IPS-18c (cell line): ENCODE results near the gene CSF3.
"Not testable (repeated sequence)": the region's sequence is repeated elsewhere in the genome, so short reads cannot be mapped to it uniquely, and the experiment has no call there.

Experiments
- H3K4me3 ChIP-seq: 2 replicates; pipeline ENCODE4 v1.7.0; 2013; ENCODE audit warnings: low read depth, mild to moderate bottlenecking, low read length, moderate library complexity; ENCODE audit not compliant: insufficient read depth
- H3K9me3 ChIP-seq: one replicate; pipeline ENCODE4 v1.6.1; 2013; ENCODE audit warnings: mild to moderate bottlenecking, low read length, moderate library complexity; ENCODE audit not compliant: control insufficient read depth, insufficient read depth

CSF3 gene

DNA sequence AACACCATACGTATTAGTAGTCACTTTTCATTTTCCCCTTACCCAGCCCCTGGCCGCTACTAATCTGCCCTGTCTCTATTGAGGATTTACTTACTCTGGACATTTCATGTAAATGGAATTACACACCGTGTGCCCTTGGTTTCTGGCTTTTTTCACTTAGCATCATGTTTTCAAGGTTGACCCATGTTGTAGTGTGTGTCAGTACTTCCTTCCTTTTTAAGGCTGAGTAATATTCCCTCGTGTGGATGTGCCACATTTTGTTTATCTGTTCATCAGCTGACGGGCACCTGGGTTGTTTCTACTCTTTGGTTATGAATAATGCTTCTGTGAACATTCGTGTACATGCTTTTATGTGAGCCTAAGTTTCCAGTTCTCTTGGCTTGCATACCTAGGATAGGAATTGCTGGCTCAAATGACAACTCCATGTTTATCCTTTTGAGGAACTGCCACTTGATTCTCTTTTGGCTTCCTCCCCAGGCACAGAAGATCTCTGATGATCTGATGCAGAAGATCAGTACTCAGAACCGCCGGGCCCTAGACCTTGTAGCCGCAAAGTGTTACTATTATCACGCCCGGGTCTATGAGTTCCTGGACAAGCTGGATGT, 26.9 kb upstream of the CSF3 start:
- Histone ChIP-seq H3K9me3 (peaks cover 2% of the 10 kb centered on the region), H3K4me3 (no peak overlapping the region)

DNA sequence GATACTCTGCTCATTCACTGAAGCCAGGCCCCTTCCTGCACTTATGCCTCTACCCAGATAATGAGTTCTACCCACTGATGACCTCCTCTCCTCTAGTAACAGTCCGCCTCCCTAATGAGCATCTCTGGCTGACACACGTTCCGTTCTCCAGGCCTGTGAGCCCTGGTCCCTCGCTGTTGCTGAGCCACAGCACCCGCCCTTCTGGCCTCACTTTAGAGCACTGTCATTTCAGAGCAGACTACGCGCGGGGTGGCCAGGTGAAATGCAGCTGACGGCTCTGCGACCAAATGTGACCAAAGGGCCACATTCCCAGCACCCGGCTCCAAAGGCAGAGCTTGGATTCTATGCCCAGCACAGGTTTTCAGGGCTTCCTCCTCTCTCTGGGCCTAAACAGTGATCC, 20.8 kb upstream of the CSF3 start:
- Histone ChIP-seq H3K4me3 (no peak overlapping the region), H3K9me3 (no peaks in the 10 kb centered on the region)

DNA sequence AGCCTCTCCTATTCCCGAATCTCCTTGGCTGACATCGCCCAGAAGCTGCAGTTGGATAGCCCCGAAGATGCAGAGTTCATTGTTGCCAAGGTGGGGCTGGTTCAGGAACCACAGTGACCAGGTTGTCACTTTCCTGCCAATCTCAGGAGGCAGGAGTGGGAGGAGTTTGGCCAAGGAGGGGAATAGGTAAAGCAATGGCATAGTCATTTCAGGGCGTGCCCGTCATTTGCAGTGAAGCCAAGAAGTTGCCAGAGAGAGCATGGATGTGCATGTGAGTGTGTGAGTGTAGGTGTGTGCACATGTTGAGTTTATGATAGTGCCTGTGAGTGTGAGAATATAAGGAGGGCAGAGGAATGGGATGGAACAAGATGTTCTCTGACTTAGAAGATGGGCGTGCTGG, 19.8 kb upstream of the CSF3 start:
- H3K4me3 ChIP-seq, result no peak overlapping the region
- no peaks in the 10 kb centered on the region for H3K9me3 ChIP-seq

DNA sequence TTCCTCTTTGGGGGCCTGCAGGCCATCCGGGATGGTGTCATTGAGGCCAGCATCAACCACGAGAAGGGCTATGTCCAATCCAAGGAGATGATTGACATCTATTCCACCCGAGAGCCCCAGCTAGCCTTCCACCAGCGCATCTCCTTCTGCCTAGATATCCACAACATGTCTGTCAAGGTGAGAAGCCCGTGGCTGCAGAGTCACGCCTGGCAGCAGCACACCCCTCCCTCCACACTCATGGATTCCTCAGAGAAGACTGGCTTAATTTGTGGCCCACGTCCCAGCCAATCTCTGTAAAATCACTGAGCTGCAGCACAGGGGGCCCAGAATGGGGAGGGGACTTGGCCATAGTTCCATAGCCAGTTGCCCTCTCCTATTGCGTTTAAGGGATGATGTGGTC, 19.1 kb upstream of the CSF3 start:
- H3K9me3 ChIP-seq, result no peaks in the 10 kb centered on the region
- no peak overlapping the region for H3K4me3 ChIP-seq

DNA sequence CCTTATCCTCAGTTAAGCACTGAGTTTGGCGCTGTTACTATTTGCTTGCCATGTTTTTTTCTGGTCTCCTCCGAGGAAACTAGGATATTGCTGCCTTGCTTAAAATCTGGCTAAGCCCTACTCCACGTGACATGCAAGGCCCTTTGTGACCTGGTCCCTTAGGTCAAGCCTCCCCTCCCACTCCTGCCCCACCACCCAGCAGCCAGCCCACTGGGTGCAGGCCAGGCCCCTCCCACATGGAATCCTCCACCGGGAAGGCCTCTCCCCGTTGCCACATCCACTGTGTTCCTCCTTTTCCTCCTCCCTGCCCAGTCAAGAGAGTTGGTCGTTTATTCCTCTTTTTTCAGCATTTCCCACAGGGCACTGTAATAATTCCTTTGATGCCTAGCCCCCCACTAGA, 18.4 kb upstream of the CSF3 start:
- H3K9me3 ChIP-seq, result no peaks in the 10 kb centered on the region

DNA sequence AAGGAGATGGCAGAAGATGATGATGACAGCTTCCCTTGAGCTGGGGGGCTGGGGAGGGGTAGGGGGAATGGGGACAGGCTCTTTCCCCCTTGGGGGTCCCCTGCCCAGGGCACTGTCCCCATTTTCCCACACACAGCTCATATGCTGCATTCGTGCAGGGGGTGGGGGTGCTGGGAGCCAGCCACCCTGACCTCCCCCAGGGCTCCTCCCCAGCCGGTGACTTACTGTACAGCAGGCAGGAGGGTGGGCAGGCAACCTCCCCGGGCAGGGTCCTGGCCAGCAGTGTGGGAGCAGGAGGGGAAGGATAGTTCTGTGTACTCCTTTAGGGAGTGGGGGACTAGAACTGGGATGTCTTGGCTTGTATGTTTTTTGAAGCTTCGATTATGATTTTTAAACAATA, 17.7 kb upstream of the CSF3 start:
- no peak overlapping the region for H3K4me3 ChIP-seq
- no peaks in the 10 kb centered on the region for H3K9me3 ChIP-seq

More for the DNA sequence above, 18.4 kb upstream of the CSF3 start:
- H3K4me3 ChIP-seq, result no peak overlapping the region

DNA sequence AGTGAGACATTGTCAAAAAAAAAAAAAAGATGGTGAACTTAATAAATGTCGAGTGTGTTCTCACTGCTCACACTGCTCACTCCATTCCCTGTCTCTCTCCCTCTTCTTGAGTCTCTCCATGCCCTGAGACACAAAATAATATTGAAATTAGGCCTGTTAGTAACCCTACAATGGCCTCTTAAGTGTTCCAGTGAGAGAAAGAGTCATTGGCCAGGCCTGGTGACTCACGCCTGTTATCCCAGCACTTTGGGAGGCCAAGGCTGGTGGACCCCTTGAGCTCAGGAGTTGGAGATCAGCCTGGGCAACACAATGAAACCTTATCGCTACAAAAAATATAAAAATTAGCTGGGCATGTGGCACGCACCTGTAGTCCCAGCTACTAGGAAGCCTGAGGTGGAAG, 16.2 kb upstream of the CSF3 start:
- Histone ChIP-seq H3K4me3 (no peak overlapping the region), H3K9me3 (no peaks in the 10 kb centered on the region)

DNA sequence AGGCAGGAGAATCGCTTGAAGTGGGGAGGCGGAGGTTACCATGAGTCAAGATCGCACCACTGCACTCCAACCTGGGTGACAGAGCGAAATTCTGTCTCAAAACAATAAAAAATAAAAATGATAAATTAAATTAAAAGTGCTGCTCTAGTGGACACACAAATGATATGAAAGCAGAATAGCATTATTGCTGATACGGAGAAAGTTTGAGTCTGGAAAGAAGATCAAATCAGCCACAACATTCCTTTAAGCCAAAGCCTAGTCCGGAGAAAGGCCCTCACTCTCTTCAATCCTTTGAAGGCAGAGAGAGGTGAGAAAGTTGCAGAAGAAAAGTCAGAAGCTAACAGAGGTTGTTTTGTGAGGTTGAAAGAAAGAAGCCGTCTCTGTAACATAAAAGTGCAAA, 15.1 kb upstream of the CSF3 start:
- Histone ChIP-seq H3K4me3 (no peak overlapping the region), H3K9me3 (no peaks in the 10 kb centered on the region)

DNA sequence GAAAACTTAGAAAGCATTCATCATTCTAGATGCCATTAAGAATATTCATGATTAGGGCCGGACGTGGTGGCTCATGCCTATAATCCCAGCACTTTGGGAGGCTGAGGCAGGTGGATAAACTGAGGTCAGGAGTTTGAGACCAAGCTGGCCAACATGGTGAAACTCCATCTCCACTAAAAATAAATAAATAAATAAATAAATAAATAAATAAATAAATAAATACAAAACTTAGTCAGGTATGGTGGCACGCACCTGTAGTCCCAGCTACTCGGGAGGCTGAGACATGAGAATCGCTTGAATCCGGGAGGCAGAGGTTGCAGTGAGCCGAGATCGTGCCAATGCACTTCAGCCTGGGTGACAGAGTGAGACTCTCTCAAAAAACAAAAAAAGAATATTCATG, 13.9 kb upstream of the CSF3 start:
- H3K4me3 ChIP-seq, H3K9me3 ChIP-seq: not testable (repeated sequence)

DNA sequence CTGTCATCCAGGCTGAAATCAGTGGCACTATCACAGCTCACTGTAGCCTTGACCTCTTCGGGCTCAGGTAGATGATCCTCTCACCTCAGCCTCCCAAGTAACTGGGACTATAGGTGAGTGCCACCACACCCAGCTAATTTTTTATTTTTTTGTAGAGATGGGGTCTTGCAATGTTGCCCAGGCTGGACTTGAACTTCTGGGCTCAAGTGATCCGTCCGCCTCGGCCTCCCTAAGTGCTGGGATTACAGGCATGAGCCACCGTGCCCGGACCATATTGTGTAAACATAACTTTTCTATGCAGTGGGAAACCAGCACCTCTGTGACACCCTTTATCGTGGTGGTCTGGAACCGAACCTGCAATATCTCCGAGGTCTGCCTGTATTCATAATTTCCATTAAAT, 11.2 kb upstream of the CSF3 start:
- Histone ChIP-seq H3K9me3 (no peaks in the 10 kb centered on the region), H3K4me3 (no peak overlapping the region)

DNA sequence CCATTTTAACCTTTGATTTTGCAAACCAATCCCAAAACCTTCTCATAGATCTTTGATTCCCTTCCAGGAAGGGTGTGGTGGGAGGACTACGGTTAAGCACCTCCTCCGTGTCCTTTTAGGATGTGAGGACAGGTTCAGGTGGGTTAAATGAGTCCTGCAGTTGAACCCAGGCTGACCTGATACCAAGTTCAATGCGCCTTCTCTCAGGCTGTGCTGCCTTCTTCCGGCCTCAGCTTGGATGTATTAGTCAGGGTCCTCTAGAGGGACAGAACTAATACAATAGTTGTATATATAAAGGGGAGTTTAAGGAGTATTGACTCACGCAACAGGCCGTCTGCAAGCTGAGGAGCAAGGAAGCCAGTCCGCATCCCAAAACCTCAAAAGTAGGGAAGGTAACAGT, 10.5 kb upstream of the CSF3 start:
- no peaks in the 10 kb centered on the region for H3K9me3 ChIP-seq
- H3K4me3 ChIP-seq, result no peak overlapping the region

DNA sequence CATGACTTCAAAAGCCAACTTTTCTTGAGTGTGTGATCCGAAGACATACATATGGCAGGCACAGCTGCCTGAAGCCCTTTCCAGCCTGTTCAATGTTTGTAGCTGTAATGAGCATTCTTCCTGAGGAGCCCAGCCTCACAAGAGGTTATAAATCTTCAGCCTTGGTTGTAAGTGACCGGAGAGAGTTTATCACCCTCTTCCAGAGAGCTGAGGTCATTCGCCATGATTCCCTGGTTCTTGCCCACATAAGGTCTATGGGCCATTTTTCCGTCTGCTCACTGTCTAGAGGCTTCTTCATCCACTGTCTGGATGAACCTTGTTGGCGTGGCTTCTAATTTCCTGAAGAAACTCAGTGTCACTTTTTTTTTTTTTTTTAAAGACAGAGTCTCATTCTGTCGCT, 9.7 kb upstream of the CSF3 start:
- H3K9me3 ChIP-seq, result no peaks in the 10 kb centered on the region
- no peak overlapping the region for H3K4me3 ChIP-seq

DNA sequence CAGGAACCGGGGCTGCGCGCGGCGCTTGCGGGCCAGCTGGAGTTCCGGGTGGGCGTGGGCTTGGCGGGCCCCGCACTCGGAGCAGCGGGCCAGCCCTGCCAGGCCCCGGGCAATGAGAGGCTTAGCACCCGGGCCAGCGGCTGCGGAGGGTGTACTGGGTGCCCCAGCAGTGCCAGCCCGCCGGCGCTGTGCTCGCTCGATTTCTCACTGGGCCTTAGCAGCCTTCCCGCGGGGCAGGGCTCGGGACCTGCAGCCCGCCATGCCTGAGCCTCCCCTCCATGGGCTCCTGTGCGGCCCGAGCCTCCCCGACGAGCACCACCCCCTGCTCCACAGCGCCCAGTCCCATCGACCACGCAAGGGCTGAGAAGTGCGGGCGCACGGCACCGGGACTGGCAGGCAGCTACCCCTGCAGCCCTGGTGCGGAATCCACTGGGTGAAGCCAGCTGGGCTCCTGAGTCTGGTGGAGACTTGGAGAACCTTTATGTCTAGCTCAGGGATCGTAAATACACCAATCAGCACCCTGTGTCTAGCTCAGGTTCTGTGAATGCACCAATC, 4.2 kb upstream of the CSF3 start:
- H3K4me3 ChIP-seq, H3K9me3 ChIP-seq: not testable (repeated sequence)

DNA sequence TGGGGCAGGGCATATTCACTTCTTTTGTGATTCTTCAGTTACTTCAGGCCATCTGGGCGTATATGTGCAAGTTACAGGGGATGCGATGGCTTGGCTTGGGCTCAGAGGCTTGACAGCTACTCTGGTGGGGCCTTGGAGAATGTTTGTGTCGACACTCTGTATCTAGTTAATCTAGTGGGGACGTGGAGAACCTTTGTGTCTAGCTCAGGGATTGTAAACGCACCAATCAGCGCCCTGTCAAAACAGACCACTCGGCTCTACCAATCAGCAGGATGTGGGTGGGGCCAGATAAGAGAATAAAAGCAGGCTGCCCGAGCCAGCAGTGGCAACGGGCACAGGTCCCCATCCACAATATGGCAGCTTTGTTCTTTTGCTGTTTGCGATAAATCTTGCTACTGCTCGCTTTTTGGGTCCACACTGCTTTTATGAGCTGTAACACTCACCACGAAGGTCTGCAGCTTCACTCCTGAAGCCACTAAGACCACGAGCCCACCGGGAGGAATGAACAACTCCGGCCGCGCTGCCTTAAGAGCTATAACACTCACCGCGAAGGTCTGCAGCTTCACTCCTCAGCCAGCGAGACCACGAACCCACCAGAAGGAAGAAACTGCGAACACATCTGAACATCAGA, 3.1 kb upstream of the CSF3 start:
- H3K4me3 ChIP-seq, H3K9me3 ChIP-seq: not testable (repeated sequence)

DNA sequence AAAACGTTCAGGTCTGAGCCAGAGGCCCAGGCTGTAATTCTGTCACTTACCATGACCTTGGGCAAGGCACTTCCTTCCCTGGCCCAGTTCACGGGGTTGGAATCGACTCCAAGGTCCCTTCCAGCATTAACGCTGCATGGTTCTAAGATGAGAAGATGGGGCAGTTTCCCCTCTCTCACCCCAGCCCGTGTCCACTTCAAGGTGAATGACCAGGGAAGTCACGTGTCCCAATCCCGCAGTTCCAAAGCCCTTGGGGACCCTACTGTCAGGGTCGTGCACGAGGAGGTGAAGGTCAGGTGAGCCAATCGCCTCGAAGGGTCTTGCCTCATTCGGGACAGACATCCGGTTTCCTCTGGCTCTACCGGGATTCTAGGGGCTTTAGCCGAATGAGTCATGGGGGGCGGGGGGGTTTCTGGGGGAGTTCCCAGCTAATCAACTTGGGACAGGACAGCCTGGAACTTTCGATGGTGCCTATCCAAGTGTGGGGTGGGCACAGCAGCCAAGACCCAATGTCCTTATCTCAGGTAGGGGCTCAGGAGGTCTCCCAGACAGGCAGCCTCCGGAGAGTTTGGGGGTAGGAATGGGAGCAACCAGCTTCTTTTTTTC, 762 bp upstream of the CSF3 start:
- Histone ChIP-seq H3K9me3 (no peaks in the 10 kb centered on the region), H3K4me3 (no peak overlapping the region)

DNA sequence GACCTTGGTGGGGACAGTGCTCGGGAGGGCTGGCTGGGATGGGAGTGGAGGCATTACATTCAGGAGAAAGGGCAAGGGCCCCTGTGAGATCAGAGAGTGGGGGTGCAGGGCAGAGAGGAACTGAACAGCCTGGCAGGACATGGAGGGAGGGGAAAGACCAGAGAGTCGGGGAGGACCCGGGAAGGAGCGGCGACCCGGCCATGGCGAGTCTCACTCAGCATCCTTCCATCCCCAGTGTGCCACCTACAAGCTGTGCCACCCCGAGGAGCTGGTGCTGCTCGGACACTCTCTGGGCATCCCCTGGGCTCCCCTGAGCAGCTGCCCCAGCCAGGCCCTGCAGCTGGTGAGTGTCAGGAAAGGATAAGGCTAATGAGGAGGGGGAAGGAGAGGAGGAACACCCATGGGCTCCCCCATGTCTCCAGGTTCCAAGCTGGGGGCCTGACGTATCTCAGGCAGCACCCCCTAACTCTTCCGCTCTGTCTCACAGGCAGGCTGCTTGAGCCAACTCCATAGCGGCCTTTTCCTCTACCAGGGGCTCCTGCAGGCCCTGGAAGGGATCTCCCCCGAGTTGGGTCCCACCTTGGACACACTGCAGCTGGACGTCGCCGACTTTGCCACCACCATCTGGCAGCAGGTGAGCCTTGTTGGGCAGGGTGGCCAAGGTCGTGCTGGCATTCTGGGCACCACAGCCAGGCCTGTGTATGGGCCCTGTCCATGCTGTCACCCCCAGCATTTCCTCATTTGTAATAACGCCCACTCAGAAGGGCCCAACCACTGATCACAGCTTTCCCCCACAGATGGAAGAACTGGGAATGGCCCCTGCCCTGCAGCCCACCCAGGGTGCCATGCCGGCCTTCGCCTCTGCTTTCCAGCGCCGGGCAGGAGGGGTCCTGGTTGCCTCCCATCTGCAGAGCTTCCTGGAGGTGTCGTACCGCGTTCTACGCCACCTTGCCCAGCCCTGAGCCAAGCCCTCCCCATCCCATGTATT, 1.1 kb downstream of the CSF3 start:
- no peak overlapping the region for H3K4me3 ChIP-seq
- H3K9me3 ChIP-seq, result no peaks in the 10 kb centered on the region

DNA sequence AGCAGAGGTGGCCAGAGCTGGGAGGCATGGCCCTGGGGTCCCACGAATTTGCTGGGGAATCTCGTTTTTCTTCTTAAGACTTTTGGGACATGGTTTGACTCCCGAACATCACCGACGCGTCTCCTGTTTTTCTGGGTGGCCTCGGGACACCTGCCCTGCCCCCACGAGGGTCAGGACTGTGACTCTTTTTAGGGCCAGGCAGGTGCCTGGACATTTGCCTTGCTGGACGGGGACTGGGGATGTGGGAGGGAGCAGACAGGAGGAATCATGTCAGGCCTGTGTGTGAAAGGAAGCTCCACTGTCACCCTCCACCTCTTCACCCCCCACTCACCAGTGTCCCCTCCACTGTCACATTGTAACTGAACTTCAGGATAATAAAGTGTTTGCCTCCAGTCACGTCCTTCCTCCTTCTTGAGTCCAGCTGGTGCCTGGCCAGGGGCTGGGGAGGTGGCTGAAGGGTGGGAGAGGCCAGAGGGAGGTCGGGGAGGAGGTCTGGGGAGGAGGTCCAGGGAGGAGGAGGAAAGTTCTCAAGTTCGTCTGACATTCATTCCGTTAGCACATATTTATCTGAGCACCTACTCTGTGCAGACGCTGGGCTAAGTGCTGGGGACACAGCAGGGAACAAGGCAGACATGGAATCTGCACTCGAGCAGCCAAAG, 2.3 kb downstream of the CSF3 start:
- no peaks in the 10 kb centered on the region for H3K9me3 ChIP-seq
- no peak overlapping the region for H3K4me3 ChIP-seq
